Stimulated activated CD8-positive, alpha-beta memory T cell treated with anti-CD3 and anti-CD28 coated beads, Interleukin-12 subunit alpha, Interleukin-12 subunit beta, amount 100 ng/mL, for 24 hours (primary cell): Measurements from ENCODE around the gene SNAPC1.
"Not testable (repeated sequence)": the region's sequence is repeated elsewhere in the genome, so short reads cannot be mapped to it uniquely, and the experiment has no call there.

Experiments
- DNase-seq: peaks from one replicate; pipeline ENCODE4 v3.0.0-alpha.2; 2020; ENCODE audit errors: extremely low read depth

Gene SNAPC1

GRCh38 chr14:61750708-61751474 is 11.3 kb upstream of the SNAPC1 start:
- peak; percentile 61 for DNase-seq

- no peak for DNase-seq
Measured at GRCh38 chr14:61751475-61751989, 10.7 kb upstream of the SNAPC1 start.

GRCh38 chr14:61752626-61753025 is 9.6 kb upstream of the SNAPC1 start:
- DNase-seq, result no peak

- DNase-seq, result no peak
Measured at GRCh38 chr14:61753631-61754030, 8.6 kb upstream of the SNAPC1 start.

- no peak for DNase-seq
Measured at GRCh38 chr14:61754627-61755381, 7.4 kb upstream of the SNAPC1 start.

- not testable (repeated sequence) for DNase-seq
Measured at GRCh38 chr14:61755382-61755742, 6.9 kb upstream of the SNAPC1 start.

GRCh38 chr14:61756135-61756534 is 6.1 kb upstream of the SNAPC1 start:
- DNase-seq, result no peak

- no peak for DNase-seq
Measured at GRCh38 chr14:61759878-61760277, 2.3 kb upstream of the SNAPC1 start.

- DNase-seq, result no peak
Measured at GRCh38 chr14:61761557-61761956, 663 bp upstream of the SNAPC1 start.

GRCh38 chr14:61764342-61765122 is 2.3 kb downstream of the SNAPC1 start:
- no peak for DNase-seq

GRCh38 chr14:61765225-61765943 is 3.2 kb downstream of the SNAPC1 start:
- DNase-seq, result no peak

- DNase-seq, result no peak
Measured at GRCh38 chr14:61766151-61766550, 3.9 kb downstream of the SNAPC1 start.

GRCh38 chr14:61768240-61768639 is 6.0 kb downstream of the SNAPC1 start:
- DNase-seq, result no peak

GRCh38 chr14:61769893-61770292 is 7.7 kb downstream of the SNAPC1 start:
- DNase-seq, result no peak

- DNase-seq, result no peak
Measured at GRCh38 chr14:61774861-61775260, 12.6 kb downstream of the SNAPC1 start.

- DNase-seq, result no peak
Measured at GRCh38 chr14:61780125-61780524, 17.9 kb downstream of the SNAPC1 start.

GRCh38 chr14:61797309-61797708 is 35.1 kb downstream of the SNAPC1 start:
- DNase-seq, result no peak

- no peak for DNase-seq
Measured at GRCh38 chr14:61802010-61802568, 39.9 kb downstream of the SNAPC1 start.

GRCh38 chr14:61803755-61804154 is 41.5 kb downstream of the SNAPC1 start:
- no peak for DNase-seq

GRCh38 chr14:61805451-61805850 is 43.2 kb downstream of the SNAPC1 start:
- DNase-seq, result no peak

GRCh38 chr14:61811882-61812346 is 49.7 kb downstream of the SNAPC1 start:
- no peak for DNase-seq
